Nephron (organoid): Measurements from ENCODE around the gene CHN2.

ENCODE experiments used
- H3K27ac Mint-ChIP-seq, 3 experiments: 2 replicates each; pipeline ENCODE4 v1.8.0; 2020; ENCODE audit warnings: mixed read lengths in 3 of 3, mild to moderate bottlenecking in 2 of 3, moderate library complexity in 1 of 3
- H3K27me3 Mint-ChIP-seq: 2 replicates; pipeline ENCODE4 v1.8.0; 2021; ENCODE audit warnings: low read depth, mild to moderate bottlenecking, moderate library complexity, mixed read lengths
- H3K36me3 Mint-ChIP-seq: 2 replicates; pipeline ENCODE4 v1.8.0; 2020; ENCODE audit warnings: low read depth, mixed read lengths
- H3K4me1 Mint-ChIP-seq: 2 replicates; pipeline ENCODE4 v1.8.0; 2020; ENCODE audit warnings: mixed read lengths
- H3K4me3 Mint-ChIP-seq, 3 experiments: 2 replicates each; pipeline ENCODE4 v1.8.0; 2020; ENCODE audit warnings: mild to moderate bottlenecking in 3 of 3, mixed read lengths in 3 of 3, moderate library complexity in 2 of 3
- H3K9me3 Mint-ChIP-seq: 2 replicates; pipeline ENCODE4 v1.8.0; 2020; ENCODE audit warnings: mixed read lengths
- CTCF ChIP-seq, 3 experiments: fragments of 200-600 bp; sonication (generic); IDR thresholded peaks; one replicate each; pipeline ENCODE4 v1.5.0; 2021; ENCODE audit warnings: antibody characterized with exemption in 3 of 3; ENCODE audit not compliant: unreplicated experiment in 3 of 3

The CHN2 gene

DNA sequence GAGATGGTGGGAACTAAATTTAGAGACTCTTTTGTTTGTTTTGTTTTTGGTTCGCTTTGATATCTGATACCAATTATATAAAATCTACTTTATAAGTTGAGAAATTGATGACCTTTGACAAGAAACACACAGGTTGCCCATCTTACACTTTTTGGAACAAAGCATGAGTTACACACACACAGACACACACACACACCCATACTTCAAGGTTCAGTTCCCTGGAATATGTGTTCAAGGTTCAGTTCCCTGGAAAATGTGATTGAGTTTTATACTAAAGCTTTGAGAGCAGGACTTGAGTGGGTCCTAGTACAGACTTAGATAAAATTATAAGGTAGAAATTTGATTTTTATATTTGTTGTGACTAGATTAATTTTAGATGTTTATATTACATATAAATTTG is 234.8 kb downstream of the CHN2 start:
- H3K27ac Mint-ChIP-seq = no peak overlapping the region
- H3K4me1 Mint-ChIP-seq = peaks cover 16% of the 10 kb centered on the region
- H3K4me3 Mint-ChIP-seq = no peak overlapping the region
- no peak for TF ChIP-seq CTCF (IDR thresholded peaks at IDR 0.05; ENCODE audit: unreplicated experiment in 3 of 3)
- H3K27me3 Mint-ChIP-seq = no peaks in the 10 kb centered on the region
- no peaks in the 10 kb centered on the region for H3K36me3 Mint-ChIP-seq
- H3K9me3 Mint-ChIP-seq = no peaks in the 10 kb centered on the region

DNA sequence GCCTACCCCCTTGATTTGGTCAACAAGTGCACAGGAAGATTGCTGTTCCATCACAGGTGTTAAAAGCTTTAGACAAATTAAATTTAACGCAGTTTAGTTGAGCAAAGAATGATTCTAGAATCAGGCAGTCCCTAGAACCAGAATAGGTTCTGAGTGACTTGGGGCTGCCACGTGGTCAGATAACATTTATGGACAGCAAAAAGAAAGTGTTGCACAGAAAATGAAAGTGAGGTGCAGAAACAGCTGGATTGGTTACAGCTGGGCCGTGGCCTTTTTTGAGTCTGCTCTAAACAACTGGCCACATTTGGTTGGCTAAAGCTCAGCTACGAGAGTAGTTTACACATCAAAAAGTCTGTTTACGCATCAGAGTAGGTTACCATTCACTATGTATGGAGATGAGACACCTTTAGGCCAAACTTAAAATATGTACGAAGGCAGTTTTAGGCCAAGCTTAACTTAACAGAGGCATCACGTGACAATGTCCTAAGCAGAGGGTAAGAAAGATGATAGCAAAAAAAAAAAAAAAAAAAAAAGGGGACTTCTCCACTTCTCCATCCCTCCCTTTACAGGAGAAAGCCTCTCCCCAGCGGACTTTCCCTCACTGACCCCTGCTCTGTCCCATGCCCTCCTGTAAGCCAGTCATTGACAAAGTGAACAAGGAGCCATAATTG is 235.8 kb downstream of the CHN2 start:
- no peak overlapping the region for H3K4me3 Mint-ChIP-seq
- H3K36me3 Mint-ChIP-seq = no peaks in the 10 kb centered on the region
- H3K27ac Mint-ChIP-seq = no peak overlapping the region
- H3K9me3 Mint-ChIP-seq = no peaks in the 10 kb centered on the region
- H3K27me3 Mint-ChIP-seq = no peaks in the 10 kb centered on the region
- H3K4me1 Mint-ChIP-seq = peaks cover 16% of the 10 kb centered on the region
- TF ChIP-seq CTCF (IDR thresholded peaks at IDR 0.05; ENCODE audit: unreplicated experiment in 3 of 3) = no peak

DNA sequence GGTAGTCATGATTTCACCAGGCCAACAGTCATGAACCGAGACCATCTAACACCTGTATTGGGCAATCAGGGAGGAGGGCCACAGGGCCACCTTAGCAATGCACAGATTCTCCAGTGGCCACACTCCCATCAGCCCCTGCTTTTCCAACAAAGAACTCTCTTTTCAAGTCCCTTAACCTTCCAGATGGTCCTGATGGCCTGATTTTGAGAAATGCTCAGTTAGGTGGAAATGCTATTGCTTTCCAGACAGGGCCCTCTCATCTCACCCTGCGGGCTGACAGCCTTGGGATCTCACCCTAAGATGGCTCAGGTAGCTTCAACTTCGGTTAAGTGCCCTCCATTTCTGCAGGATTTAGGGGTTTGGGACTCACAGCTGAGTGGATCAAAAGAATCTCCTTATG is 237.1 kb downstream of the CHN2 start:
- Mint-ChIP-seq H3K4me1 (peaks cover 16% of the 10 kb centered on the region), H3K36me3 (no peaks in the 10 kb centered on the region), H3K27me3 (no peaks in the 10 kb centered on the region), H3K4me3 (no peak overlapping the region), H3K27ac (no peak overlapping the region), H3K9me3 (no peaks in the 10 kb centered on the region)
- no peak for TF ChIP-seq CTCF (IDR thresholded peaks at IDR 0.05; ENCODE audit: unreplicated experiment in 3 of 3)

DNA sequence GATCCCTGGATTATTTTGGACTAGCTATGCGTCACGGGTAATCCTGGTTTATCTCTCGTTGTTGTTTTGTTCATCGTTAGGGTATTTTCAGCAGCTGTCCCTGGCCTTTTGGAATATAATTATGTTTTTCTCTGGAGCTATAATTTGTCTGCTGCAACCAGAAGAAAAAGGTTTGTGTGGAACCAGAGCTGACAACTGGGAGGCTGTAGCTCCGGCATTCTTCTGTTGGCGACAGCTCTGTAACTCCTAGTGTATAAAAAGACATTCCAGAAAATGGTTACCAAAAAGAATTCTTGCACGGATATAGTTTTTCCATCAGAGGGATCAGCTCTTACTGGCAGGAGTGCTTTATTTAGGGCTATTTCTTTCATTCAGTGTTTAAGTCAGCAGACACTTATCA is 238.1 kb downstream of the CHN2 start:
- peaks cover 16% of the 10 kb centered on the region for H3K4me1 Mint-ChIP-seq
- peak overlapping the region; percentile 11 to 12 (median 12) for H3K27ac Mint-ChIP-seq
- H3K4me3 Mint-ChIP-seq = no peak overlapping the region
- H3K27me3 Mint-ChIP-seq = no peaks in the 10 kb centered on the region
- H3K9me3 Mint-ChIP-seq = no peaks in the 10 kb centered on the region
- TF ChIP-seq CTCF (IDR thresholded peaks at IDR 0.05; ENCODE audit: unreplicated experiment in 3 of 3) = no peak
- H3K36me3 Mint-ChIP-seq = no peaks in the 10 kb centered on the region

DNA sequence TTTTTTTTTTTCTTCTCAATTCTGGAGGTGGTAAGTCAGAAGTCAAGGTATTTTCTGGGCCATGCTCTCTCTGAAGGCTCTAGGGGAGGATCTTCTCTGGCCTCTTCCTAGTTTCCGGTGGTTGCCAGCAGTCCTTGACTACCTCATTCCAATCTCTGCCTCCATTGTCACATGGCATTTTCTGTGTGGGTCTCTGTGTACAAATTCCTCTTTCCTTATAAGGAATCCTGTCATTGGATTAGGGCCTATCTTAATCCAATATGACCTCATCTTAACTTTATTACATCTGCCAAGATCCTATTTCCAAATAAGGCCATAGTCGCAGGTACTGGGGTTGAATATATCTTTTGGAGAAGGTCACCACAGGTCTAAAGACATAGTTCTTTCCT is 239.8 kb downstream of the CHN2 start:
- TF ChIP-seq CTCF (IDR thresholded peaks at IDR 0.05; ENCODE audit: unreplicated experiment in 3 of 3) = no peak

GRCh38 chr7:29435167-29435566 is 240.6 kb downstream of the CHN2 start:
- Mint-ChIP-seq H3K27ac (no peak overlapping the region), H3K4me3 (no peak overlapping the region), H3K27me3 (no peaks in the 10 kb centered on the region), H3K9me3 (no peaks in the 10 kb centered on the region), H3K36me3 (no peaks in the 10 kb centered on the region), H3K4me1 (peaks cover 16% of the 10 kb centered on the region)
- TF ChIP-seq CTCF (IDR thresholded peaks at IDR 0.05; ENCODE audit: unreplicated experiment in 3 of 3) = no peak

More for the DNA sequence above, 239.8 kb downstream of the CHN2 start:
- Mint-ChIP-seq H3K36me3 (no peaks in the 10 kb centered on the region), H3K27ac (no peak overlapping the region), H3K4me3 (no peak overlapping the region), H3K9me3 (no peaks in the 10 kb centered on the region), H3K27me3 (no peaks in the 10 kb centered on the region), H3K4me1 (peaks cover 16% of the 10 kb centered on the region)
